Tongue (tissue), 2 donors: ENCODE data around the gene RNF112. TPM values are rescaled to one million over a fixed set of nuclear protein-coding genes. Genes with fewer than 3 reads are reported as not detected.

ENCODE experiments used
- DNase-seq: peaks from one replicate; pipeline ENCODE4 v3.0.0-alpha.2; 2015
- total RNA-seq: library from RNA; depleted of rRNA; stranded (reverse); fragments of >200 nt; gene quantifications from one replicate; pipeline ENCODE4 v1.2.3, GENCODE V29; 2014

Gene RNF112
- total RNA-seq, 1 donor from 2014 or later, result 3.2 TPM

GRCh38 chr17:19387921-19388521 lies 23.0 kb upstream of the RNF112 start:
- DNase-seq, result no peak

- no peak for DNase-seq
Measured at GRCh38 chr17:19388791-19389785, 21.9 kb upstream of the RNF112 start.

- DNase-seq, result no peak
Measured at GRCh38 chr17:19390951-19391350, 20.1 kb upstream of the RNF112 start.

GRCh38 chr17:19391432-19391831 lies 19.6 kb upstream of the RNF112 start:
- no peak for DNase-seq

GRCh38 chr17:19392303-19392702 lies 18.7 kb upstream of the RNF112 start:
- DNase-seq, result no peak

GRCh38 chr17:19397556-19398041 lies 13.4 kb upstream of the RNF112 start:
- no peak for DNase-seq

- DNase-seq, result no peak
Measured at GRCh38 chr17:19398301-19399181, 12.5 kb upstream of the RNF112 start.

GRCh38 chr17:19399750-19400450 lies 11.1 kb upstream of the RNF112 start:
- DNase-seq, result peak; percentile 96

GRCh38 chr17:19401321-19402010 lies 9.6 kb upstream of the RNF112 start:
- DNase-seq, result no peak

GRCh38 chr17:19402171-19402570 lies 8.9 kb upstream of the RNF112 start:
- no peak for DNase-seq

GRCh38 chr17:19403021-19403420 lies 8.0 kb upstream of the RNF112 start:
- no peak for DNase-seq

GRCh38 chr17:19404264-19404663 lies 6.8 kb upstream of the RNF112 start:
- DNase-seq, result no peak

GRCh38 chr17:19405114-19405513 lies 5.9 kb upstream of the RNF112 start:
- no peak for DNase-seq

GRCh38 chr17:19407601-19408345 lies 3.3 kb upstream of the RNF112 start:
- no peak for DNase-seq

GRCh38 chr17:19408346-19408710 lies 2.7 kb upstream of the RNF112 start:
- no peak for DNase-seq

- no peak for DNase-seq
Measured at GRCh38 chr17:19409066-19409465, 2.0 kb upstream of the RNF112 start.

GRCh38 chr17:19409509-19409908 lies 1.5 kb upstream of the RNF112 start:
- no peak for DNase-seq

GRCh38 chr17:19410091-19410490 lies 941 bp upstream of the RNF112 start:
- no peak for DNase-seq

GRCh38 chr17:19411631-19412030 lies 599 bp downstream of the RNF112 start:
- peak; percentile 43 for DNase-seq

GRCh38 chr17:19412510-19412909 lies 1.5 kb downstream of the RNF112 start:
- no peak for DNase-seq
